GM19193 (cell line): ENCODE measurements around the gene ADGRL1.

Source experiments
- POLR2A ChIP-seq: IDR thresholded peaks from 4 replicates; pipeline ENCODE4 v1.6.1; 2011; ENCODE audit not compliant: insufficient read depth, insufficient read length; ENCODE audit errors: extremely low read depth

ADGRL1 gene

GRCh38 chr19:14161305-14161704 is 44.7 kb downstream of the ADGRL1 start:
- TF ChIP-seq POLR2A = no peak

- no peak for TF ChIP-seq POLR2A
Measured at GRCh38 chr19:14160017-14160703, 45.8 kb downstream of the ADGRL1 start.

GRCh38 chr19:14159059-14159458 is 46.9 kb downstream of the ADGRL1 start:
- TF ChIP-seq POLR2A = no peak

GRCh38 chr19:14158276-14159023 is 47.5 kb downstream of the ADGRL1 start:
- TF ChIP-seq POLR2A = no peak

GRCh38 chr19:14156971-14157717 is 48.8 kb downstream of the ADGRL1 start:
- no peak for TF ChIP-seq POLR2A

- TF ChIP-seq POLR2A = no peak
Measured at GRCh38 chr19:14156122-14156521, 49.8 kb downstream of the ADGRL1 start.

- no peak for TF ChIP-seq POLR2A
Measured at GRCh38 chr19:14155371-14155770, 50.6 kb downstream of the ADGRL1 start.

- TF ChIP-seq POLR2A = no peak
Measured at GRCh38 chr19:14152713-14153112, 53.3 kb downstream of the ADGRL1 start.

GRCh38 chr19:14150770-14151661 is 55.0 kb downstream of the ADGRL1 start:
- TF ChIP-seq POLR2A = no peak

GRCh38 chr19:14150041-14150769 is 55.8 kb downstream of the ADGRL1 start:
- no peak for TF ChIP-seq POLR2A

GRCh38 chr19:14149509-14149994 is 56.4 kb downstream of the ADGRL1 start:
- TF ChIP-seq POLR2A = no peak

GRCh38 chr19:14148751-14149410 is 57.1 kb downstream of the ADGRL1 start:
- no peak for TF ChIP-seq POLR2A
